GM23338 (cell line): Measurements from ENCODE around the gene REC8.

ENCODE experiments used
- CTCF ChIP-seq, 2 experiments: fragments of 200-600 bp in 1 of 2; sonication (generic) in 1 of 2; conservative IDR thresholded peaks; 2 replicates each; pipeline versions ENCODE4 v1.5.1 to v1.6.1; 2016 to 2017; ENCODE audit warnings: antibody characterized with exemption in 2 of 2, low read depth in 2 of 2, mild to moderate bottlenecking in 2 of 2, moderate library complexity in 1 of 2
- EZH2 ChIP-seq: fragments of 200-600 bp; sonication (generic); IDR thresholded peaks from one replicate; pipeline ENCODE4 v1.8.0; 2017; ENCODE audit warnings: antibody characterized with exemption, mild to moderate bottlenecking, low read depth; ENCODE audit not compliant: unreplicated experiment
- NANOG ChIP-seq: IDR thresholded peaks from 2 replicates; pipeline ENCODE4 v1.6.1; 2016; ENCODE audit warnings: antibody characterized with exemption, borderline replicate concordance
- POLR2AphosphoS5 ChIP-seq: IDR thresholded peaks from 2 replicates; pipeline ENCODE4 v1.6.1; 2016; ENCODE audit warnings: antibody characterized with exemption, low read depth
- REST ChIP-seq: IDR thresholded peaks from one replicate; pipeline ENCODE4 v1.6.1; 2018; ENCODE audit warnings: antibody characterized with exemption; ENCODE audit not compliant: unreplicated experiment
- ZNF462 ChIP-seq: fragments of 250-450 bp; sonication (Bioruptor Pico); IDR thresholded peaks from 2 replicates; pipeline ENCODE4 v1.5.0; 2020; ENCODE audit warnings: mild to moderate bottlenecking, moderate library complexity

GRCh38 chr14:24187539-24187915, 15.6 kb downstream of the REC8 start:
- TF ChIP-seq POLR2AphosphoS5 = no peak
- no peak for TF ChIP-seq CTCF (conservative IDR thresholded peaks at IDR 0.05; ENCODE audit: low read depth in 2 of 2)
- no peak for TF ChIP-seq EZH2
- no peak for TF ChIP-seq REST
- TF ChIP-seq NANOG = no peak
- no peak for TF ChIP-seq ZNF462
